Tibial nerve (tissue), 4 donors: Measurements from ENCODE around the gene STRN3.

Experiments used
- CTCF ChIP-seq, 5 experiments: fragments of 200-600 bp in 3 of 5; fragments of 450-650 bp in 2 of 5; sonication (generic) in 3 of 5; IDR thresholded peaks; one replicate each; pipeline ENCODE4 v1.5.1; 2016 to 2019; ENCODE audit warnings: antibody characterized with exemption in 5 of 5, mild to moderate bottlenecking in 3 of 5, moderate library complexity in 2 of 5
- EP300 ChIP-seq, 2 donors: sonication (generic); formaldehyde crosslinking; IDR thresholded peaks; one replicate each; pipeline ENCODE4 v1.6.1; 2017; ENCODE audit warnings: antibody characterized with exemption in 2 of 2, mild to moderate bottlenecking in 1 of 2
- POLR2A ChIP-seq, 2 donors: fragments of 450-650 bp; IDR thresholded peaks; one replicate each; pipeline ENCODE4 v1.6.1; 2017; ENCODE audit warnings: antibody characterized with exemption in 2 of 2, mild to moderate bottlenecking in 2 of 2, moderate library complexity in 2 of 2

DNA sequence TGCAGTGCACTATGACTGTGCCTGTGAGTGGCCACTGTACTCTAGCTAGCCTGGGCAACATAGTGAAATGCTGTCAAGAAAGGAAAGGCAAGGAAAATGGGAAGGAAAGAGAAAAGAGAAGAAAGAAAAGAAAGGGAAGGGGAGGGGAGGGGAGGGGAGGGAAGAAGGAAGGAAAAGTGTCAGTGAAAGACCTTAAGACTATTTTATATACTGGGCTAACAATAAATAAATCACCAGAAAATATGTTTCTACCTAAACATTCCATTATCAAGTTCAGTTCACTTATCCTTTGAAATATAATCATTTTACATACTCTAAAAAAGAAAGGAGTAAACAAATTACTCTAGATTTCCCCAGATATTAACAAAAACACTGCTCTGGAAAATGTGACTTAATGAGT is 129.7 kb downstream of the STRN3 start:
- TF ChIP-seq CTCF (IDR thresholded peaks at IDR 0.05) (no peak), POLR2A (IDR thresholded peaks at IDR 0.05) (no peak), EP300 (IDR thresholded peaks at IDR 0.05) (no peak)
